IMR-90 (cell line): Measurements from ENCODE around the gene NADK2. TPM values are rescaled to one million over a fixed set of nuclear protein-coding genes. Genes with fewer than 3 reads are reported as not detected.

Experiments used
- ATAC-seq: fragments of 200-7000 bp; cut with Tn5 transposase; 2 replicates; pipeline ENCODE4 v1.9.1; 2020; ENCODE audit warnings: low read depth, mild to moderate bottlenecking, moderate library complexity
- BruUV-seq: library from RNA; stranded (reverse); fragments of 400-500 nt; replicated peaks from 2 replicates; lab custom pipeline; 2021; lab: Mats Ljungman, UMichigan
- CTCF ChIA-PET: fragments of 300-600 bp; formaldehyde crosslinking; extraction: SDS; loops from one replicate; lab custom pipeline; 2021; ENCODE audit warnings: antibody characterized with exemption; lab: Yijun Ruan, JAX
- POLR2A ChIA-PET: fragments of 300-600 bp; sonication (Branson Sonifier 250); formaldehyde crosslinking; loops from one replicate; lab custom pipeline; 2022; ENCODE audit warnings: antibody characterized with exemption; ENCODE audit not compliant: unreplicated experiment; lab: Charles Lee
- DNase-seq: peaks from one replicate; pipeline ENCODE4 v3.0.0; 2013
- H2AFZ ChIP-seq: replicated peaks from 2 replicates; pipeline ENCODE3; 2013; ENCODE audit warnings: low read length, mild to moderate bottlenecking; ENCODE audit not compliant: poor library complexity
- H2AK5ac ChIP-seq: 2 replicates; pipeline ENCODE4 v1.6.1; 2013; ENCODE audit warnings: low read depth, low read length, inconsistent platforms
- H2AK9ac ChIP-seq: replicated peaks from 2 replicates; pipeline ENCODE3; 2013; ENCODE audit warnings: mild to moderate bottlenecking, low read depth, low read length, moderate library complexity; ENCODE audit not compliant: poor library complexity
- H2BK120ac ChIP-seq: 2 replicates; pipeline ENCODE4 v1.6.1; 2013; ENCODE audit warnings: low read depth, low read length, inconsistent platforms
- H2BK15ac ChIP-seq: 3 replicates; pipeline ENCODE4 v1.6.1; 2013; ENCODE audit warnings: low read depth, low read length, inconsistent platforms
- H2BK20ac ChIP-seq: 2 replicates; pipeline ENCODE4 v1.6.1; 2013; ENCODE audit warnings: low read depth, mild to moderate bottlenecking, inconsistent platforms, low read length, moderate library complexity
- H2BK5ac ChIP-seq: 2 replicates; pipeline ENCODE4 v1.6.1; 2013; ENCODE audit warnings: mild to moderate bottlenecking, low read depth, low read length, inconsistent platforms; ENCODE audit not compliant: poor library complexity, severe bottlenecking
- H3K14ac ChIP-seq: replicated peaks from 2 replicates; pipeline ENCODE4 v1.6.1; 2013; ENCODE audit warnings: low read depth, low read length, inconsistent platforms
- H3K18ac ChIP-seq: 2 replicates; pipeline ENCODE4 v1.6.1; 2013; ENCODE audit warnings: low read depth, low read length, control low read depth
- H3K23ac ChIP-seq: 2 replicates; pipeline ENCODE4 v1.6.1; 2013; ENCODE audit warnings: low read depth, low read length, inconsistent platforms
- H3K27ac ChIP-seq: 2 replicates; pipeline ENCODE4 v1.5.1; 2013; ENCODE audit warnings: mild to moderate bottlenecking, control low read depth, low read length; ENCODE audit not compliant: insufficient read depth
- H3K27me3 ChIP-seq: 2 replicates; pipeline ENCODE4 v1.6.1; 2013; ENCODE audit warnings: low read length; ENCODE audit not compliant: control insufficient read depth, insufficient read depth
- H3K36me3 ChIP-seq: 2 replicates; pipeline ENCODE4 v1.6.1; 2013; ENCODE audit warnings: low read length, mixed read lengths; ENCODE audit not compliant: control insufficient read depth, insufficient read depth
- H3K4ac ChIP-seq: 2 replicates; pipeline ENCODE4 v1.6.1; 2013; ENCODE audit warnings: low read depth, low read length, inconsistent platforms
- H3K4me1 ChIP-seq: 2 replicates; pipeline ENCODE4 v1.6.1; 2013; ENCODE audit warnings: low read length, mixed read lengths; ENCODE audit not compliant: control insufficient read depth, insufficient read depth
- H3K4me2 ChIP-seq: 2 replicates; pipeline ENCODE4 v1.6.1; 2013; ENCODE audit warnings: low read depth, mild to moderate bottlenecking, control low read depth, low read length, moderate library complexity
- H3K4me3 ChIP-seq: 2 replicates; pipeline ENCODE4 v1.5.1; 2013; ENCODE audit warnings: low read depth, mild to moderate bottlenecking, control low read depth, low read length, moderate library complexity; ENCODE audit not compliant: insufficient read depth
- H3K56ac ChIP-seq: 2 replicates; pipeline ENCODE4 v1.6.1; 2013; ENCODE audit warnings: low read length, inconsistent platforms; ENCODE audit not compliant: insufficient read depth; ENCODE audit errors: extremely low read depth
- H3K79me1 ChIP-seq, 2 experiments: 2 replicates each; pipeline ENCODE4 v1.6.1; 2013; ENCODE audit warnings: low read length in 2 of 2, inconsistent platforms in 1 of 2, low read depth in 1 of 2
- H3K9ac ChIP-seq: 2 replicates; pipeline ENCODE4 v1.6.1; 2013; ENCODE audit warnings: low read depth, low read length, control low read depth
- H3K9me1 ChIP-seq: 2 replicates; pipeline ENCODE4 v1.6.1; 2013; ENCODE audit warnings: low read length, inconsistent platforms; ENCODE audit not compliant: insufficient read depth
- H3K9me3 ChIP-seq: 2 replicates; pipeline ENCODE4 v1.6.1; 2013; ENCODE audit warnings: low read length; ENCODE audit not compliant: control insufficient read depth, insufficient read depth
- H4K20me1 ChIP-seq: 2 replicates; pipeline ENCODE4 v1.6.1; 2013; ENCODE audit warnings: low read length, inconsistent platforms; ENCODE audit not compliant: insufficient read depth
- H4K5ac ChIP-seq: 2 replicates; pipeline ENCODE4 v1.6.1; 2013; ENCODE audit warnings: mild to moderate bottlenecking, low read depth, low read length, control low read depth
- H4K8ac ChIP-seq, 2 experiments: 2 replicates each; pipeline ENCODE4 v1.6.1; 2013; ENCODE audit warnings: low read depth in 2 of 2, low read length in 2 of 2, control low read depth in 1 of 2, inconsistent platforms in 1 of 2
- H4K91ac ChIP-seq: 2 replicates; pipeline ENCODE4 v1.6.1; 2013; ENCODE audit warnings: low read depth, low read length, inconsistent platforms; ENCODE audit not compliant: insufficient read depth
- FOS ChIP-seq: fragments of 150-350 bp; IDR thresholded peaks from 2 replicates; pipeline ENCODE4 v1.6.1; 2016; ENCODE audit warnings: low read depth, low read length
- USF2 ChIP-seq: fragments of 150-350 bp; IDR thresholded peaks from 2 replicates; pipeline ENCODE4 v1.6.1; 2017; ENCODE audit warnings: mild to moderate bottlenecking, antibody characterized with exemption, low read length, low read depth
- WGBS, 2 experiments: methylation state at CpG; one replicate each; pipeline versions ENCODE4 v1.1.5 to v1.1.7; 2013; ENCODE audit warnings: missing lambda C conversion rate in 2 of 2; ENCODE audit not compliant: insufficient read length in 1 of 2; ENCODE audit errors: extremely low coverage in 2 of 2; 5-methylcytosine and 5-hydroxymethylcytosine counted together
- dilution Hi-C: fragments of 300-500 bp; cut with HindIII; formaldehyde crosslinking; loops from one replicate; pipeline ENCODE4 v1.14.3; 2018; ENCODE audit warnings: low sequenced_read_pairs; ENCODE audit not compliant: unreplicated experiment
- in situ Hi-C: fragments of 300-500 bp; cut with MboI; formaldehyde crosslinking; loops from 3 replicates; pipeline ENCODE4 v1.14.3; 2019; ENCODE audit warnings: low sequenced_read_pairs, inconsistent platforms, mixed read lengths
- intact Hi-C: fragments of 100-400 bp; cut with micrococcal nuclease; formaldehyde crosslinking; loops from 2 replicates; pipeline ENCODE4 v1.10.0; 2022
- polyA plus RNA-seq, 3 experiments: library from polyadenylated mRNA; depleted of rRNA; stranded (reverse); fragments of >200 nt; gene quantifications; 2 replicates each; pipeline ENCODE4 v1.2.3, GENCODE V29; 2012; ENCODE audit warnings: low replicate concordance in 1 of 3
- total RNA-seq: library from RNA; depleted of rRNA; stranded (reverse); fragments of >200 nt; gene quantifications from 2 replicates; pipeline ENCODE4 v1.2.3, GENCODE V29; 2012

NADK2 gene
- total and polyA plus RNA-seq, 2 of the 4 experiments (the other 2 are of a cell fraction) = 7.4 to 17.4 TPM

DNA sequence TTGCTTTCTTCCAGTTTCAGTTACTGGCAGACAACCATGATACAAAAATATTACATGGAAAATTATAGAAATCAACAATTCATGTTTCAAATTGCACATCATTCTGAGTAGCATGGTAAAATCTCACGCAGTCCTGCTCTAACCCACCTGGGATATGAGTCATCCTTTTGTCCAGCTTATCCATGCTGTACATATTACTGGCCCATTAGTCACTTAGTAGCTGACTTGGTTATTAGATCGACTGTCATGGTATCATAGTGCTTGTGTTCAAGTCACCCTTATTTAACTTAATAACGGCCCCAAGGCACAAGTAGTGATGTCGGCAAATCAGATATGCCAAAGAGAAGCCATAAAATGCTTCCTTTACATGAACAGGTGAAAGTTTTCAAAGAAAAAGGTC lies 41.2 kb downstream of the NADK2 start:
- BruUV-seq = no TSS peak

More for the DNA sequence above, 41.2 kb downstream of the NADK2 start:
- dilution Hi-C loops = no loop called here
- no peak overlapping the region for H2BK120ac ChIP-seq
- intact Hi-C loops = no loop called here
- H4K5ac ChIP-seq = no peak overlapping the region
- no peak overlapping the region for H2BK15ac ChIP-seq
- peaks cover 2% of the 10 kb centered on the region for H3K4me1 ChIP-seq
- H3K79me1 ChIP-seq = no peaks in the 10 kb centered on the region
- no peaks in the 10 kb centered on the region for H4K20me1 ChIP-seq
- ATAC-seq (no peak), DNase-seq (peak; percentile 55)
- 0 out of 4 replicates have a peak overlapping the region, but pooled peaks of 1 of the 2 experiments have one; percentile 24 for H4K8ac ChIP-seq
- H2BK5ac ChIP-seq = no peak overlapping the region
- H3K56ac ChIP-seq = no peak overlapping the region
- H2AK5ac ChIP-seq = no peak overlapping the region
- H3K27me3 ChIP-seq = no peaks in the 10 kb centered on the region
- in situ Hi-C loops = no loop called here
- no peak overlapping the region for H2BK20ac ChIP-seq
- H3K9me1 ChIP-seq = no peaks in the 10 kb centered on the region
- H4K91ac ChIP-seq = no peak overlapping the region
- no peak overlapping the region for H3K4me3 ChIP-seq
- H3K23ac ChIP-seq = no peak overlapping the region; the same call in 1 of the 2 replicates
- no peaks in the 10 kb centered on the region for H3K9me3 ChIP-seq
- no peak overlapping the region for H3K18ac ChIP-seq
- peaks cover 8% of the 10 kb centered on the region for H3K36me3 ChIP-seq
- H3K14ac ChIP-seq = 0 out of 2 replicates have a peak overlapping the region, but pooled peaks have one; percentile 48
- H3K4me2 ChIP-seq = no peak overlapping the region
- H2AK9ac ChIP-seq = no peak overlapping the region
- H3K9ac ChIP-seq = no peak overlapping the region
- POLR2A ChIA-PET = no interaction called here
- no peak for TF ChIP-seq USF2
- TF ChIP-seq FOS = 0 out of 2 replicates have a peak, but pooled peaks have one; percentile 35
- no CpG with 5 or more reads among the region's 4 CpGs for WGBS, 2 experiments
- H2AFZ ChIP-seq = no peak overlapping the region
- CTCF ChIA-PET = interaction anchor here (1.2 kb wide), 1 partner anchor 65 kb away, joined by 3 read pairs; no protein-coding TSS in a partner anchor
- no peak overlapping the region for H3K27ac ChIP-seq
- no peak overlapping the region for H3K4ac ChIP-seq
